IPS DF 19.7 (cell line): Measurements from ENCODE around the gene RUFY2.
"Not testable (repeated sequence)": the region's sequence is repeated elsewhere in the genome, so short reads cannot be mapped to it uniquely, and the experiment has no call there.

Experiments
- DNase-seq: peaks from one replicate; pipeline ENCODE4 v3.0.0-alpha.2; 2013; ENCODE audit warnings: low read depth, low spot score

The RUFY2 gene

DNA sequence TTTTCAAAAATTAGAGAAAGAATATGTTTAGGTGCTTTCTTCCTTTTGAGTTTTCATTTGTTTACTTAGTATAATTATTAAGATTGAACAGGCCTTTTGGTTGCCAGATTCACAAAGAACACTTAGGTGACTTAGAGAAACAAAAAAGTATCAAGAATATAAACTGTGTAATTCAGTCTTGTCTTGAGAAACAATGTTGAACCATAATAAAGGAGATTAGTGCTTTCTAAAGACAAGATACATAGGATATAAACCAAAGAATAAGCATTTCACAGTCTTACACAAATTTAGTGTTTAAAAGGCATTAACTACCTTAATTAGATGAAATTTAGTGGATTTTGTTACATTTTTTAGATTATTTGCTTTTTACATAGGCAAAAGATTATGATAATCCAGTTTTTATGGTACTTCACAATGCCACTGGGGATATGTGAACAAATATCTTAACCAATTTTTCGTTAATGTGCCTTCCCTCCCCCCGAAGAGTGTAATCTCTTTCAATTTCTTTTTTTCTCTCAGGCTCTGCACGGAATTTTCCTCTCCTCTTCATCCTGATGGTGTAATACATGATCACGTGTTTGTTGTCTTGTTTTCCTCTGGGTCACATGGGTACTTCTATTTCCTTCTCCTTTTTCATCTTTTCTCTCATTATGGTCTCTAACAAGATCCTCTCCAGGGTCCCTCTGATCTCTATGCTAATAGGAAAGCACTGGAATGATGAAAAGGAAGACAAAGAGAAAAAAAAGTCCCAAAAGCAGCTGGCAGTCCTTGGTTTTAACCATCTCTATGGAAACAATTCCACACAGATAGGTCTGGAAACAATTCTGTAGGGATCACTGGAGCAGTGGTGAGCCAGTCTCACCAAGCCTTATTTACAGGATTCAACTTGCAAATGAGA, 78.9 kb downstream of the RUFY2 start:
- DNase-seq, result peak; percentile 9

DNA sequence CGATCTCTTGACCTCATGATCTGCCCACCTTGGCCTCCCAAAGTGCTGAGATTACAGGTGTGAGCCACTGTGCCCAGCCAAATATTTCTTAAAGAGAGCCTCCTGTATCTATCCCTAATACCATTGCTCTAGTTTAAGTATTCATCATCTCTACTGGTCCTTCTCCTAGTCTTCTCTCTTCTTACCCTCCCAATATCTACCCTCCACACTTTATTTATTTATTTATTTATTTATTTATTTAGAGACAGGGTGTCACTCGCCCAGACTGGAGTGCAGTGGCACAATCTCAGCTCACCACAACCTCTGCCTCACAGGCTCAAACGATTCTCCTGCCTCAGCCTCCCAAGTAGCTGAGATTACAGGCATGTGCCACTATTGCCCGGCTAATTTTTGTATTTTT, 82.7 kb downstream of the RUFY2 start:
- DNase-seq, result not testable (repeated sequence)

DNA sequence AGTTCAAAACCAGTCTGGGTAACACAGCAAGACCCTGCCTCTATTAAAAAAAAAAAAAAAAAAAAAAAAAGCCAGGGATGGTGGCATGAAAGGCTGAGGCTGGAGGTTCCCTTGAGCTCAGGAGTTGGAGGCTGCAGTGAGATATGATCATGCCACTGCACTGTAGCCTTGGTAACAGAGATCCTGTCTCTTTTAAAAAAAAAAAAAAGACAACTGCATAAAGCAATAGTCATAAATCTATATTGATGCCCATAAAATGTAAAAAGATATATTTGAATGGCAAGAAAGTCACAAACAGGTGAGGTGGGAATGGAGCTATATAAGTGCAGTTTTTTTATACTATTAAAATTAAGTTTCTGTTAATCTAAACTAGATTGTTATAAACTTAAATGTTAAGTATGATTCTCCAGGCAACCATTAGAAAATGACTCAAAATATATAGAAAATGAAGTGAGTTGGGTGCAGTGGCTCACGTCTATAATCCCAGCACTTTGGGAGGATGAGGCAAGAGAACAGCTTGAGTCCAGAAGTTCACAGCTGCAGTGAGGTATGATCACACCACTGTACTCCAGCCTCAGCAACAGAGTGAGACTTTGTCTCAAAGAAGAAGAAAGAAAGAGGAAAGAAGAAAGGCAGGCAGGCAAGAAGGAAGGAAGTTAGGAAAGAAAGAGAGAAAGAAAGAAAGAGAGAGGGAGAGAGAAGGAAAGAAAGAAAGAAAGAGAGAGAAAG, 88.6 kb downstream of the RUFY2 start:
- DNase-seq, result no peak

DNA sequence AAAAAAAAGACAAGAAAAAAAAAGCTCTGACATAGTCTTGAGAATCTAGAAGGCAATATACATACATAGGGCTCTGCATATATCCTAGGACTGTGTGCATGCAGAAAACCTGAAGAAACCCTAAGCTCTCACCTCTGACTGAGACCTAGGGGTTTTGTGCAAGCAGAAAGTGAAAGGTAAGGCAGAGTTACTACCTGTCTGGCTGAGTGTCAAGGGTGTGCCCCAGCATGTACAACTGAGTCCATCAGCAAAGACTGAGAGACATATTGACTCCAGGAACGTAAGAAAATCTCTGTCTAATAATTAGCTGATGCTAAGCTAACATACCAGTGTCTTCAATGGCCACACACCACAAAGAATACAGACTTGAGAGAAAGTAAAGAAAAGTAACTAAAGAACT, 91.5 kb downstream of the RUFY2 start:
- no peak for DNase-seq

DNA sequence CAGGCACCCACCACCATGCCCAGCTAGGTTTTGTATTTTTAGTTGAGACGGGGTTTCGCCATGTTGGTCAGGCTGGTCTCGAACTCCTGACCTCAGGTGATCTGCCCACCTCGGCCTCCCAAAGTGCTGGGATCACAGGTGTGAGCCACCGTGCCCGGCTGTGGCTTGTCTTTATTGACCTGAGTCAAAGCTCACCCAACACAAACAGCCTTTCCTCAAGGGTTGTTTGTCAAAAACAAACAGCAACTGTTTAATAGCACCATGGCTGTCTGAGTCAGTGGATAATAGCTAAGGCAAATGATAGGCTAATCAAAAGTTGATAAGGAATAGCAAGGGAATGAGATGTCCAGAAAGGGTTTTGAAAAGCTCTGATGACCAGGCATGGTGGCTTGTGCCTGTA, 92.1 kb downstream of the RUFY2 start:
- not testable (repeated sequence) for DNase-seq

DNA sequence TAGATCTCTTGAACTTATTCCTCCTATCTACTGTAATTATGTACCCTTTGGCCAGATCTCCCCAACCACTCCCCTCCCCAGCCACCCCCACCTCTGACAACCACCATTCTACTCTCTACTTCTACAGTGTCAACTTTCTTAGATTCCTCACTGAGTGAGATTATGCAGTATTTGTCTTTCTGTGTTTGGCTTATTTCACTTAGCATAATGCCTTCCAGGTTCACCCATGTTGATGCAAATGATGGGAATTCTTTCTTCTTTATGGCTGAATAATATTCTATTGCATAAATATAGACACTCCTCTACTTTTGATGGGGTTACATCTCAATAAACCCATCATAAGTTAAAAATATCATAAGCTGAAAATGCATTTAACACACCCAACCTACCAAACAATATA, 96.5 kb downstream of the RUFY2 start:
- DNase-seq, result no peak

DNA sequence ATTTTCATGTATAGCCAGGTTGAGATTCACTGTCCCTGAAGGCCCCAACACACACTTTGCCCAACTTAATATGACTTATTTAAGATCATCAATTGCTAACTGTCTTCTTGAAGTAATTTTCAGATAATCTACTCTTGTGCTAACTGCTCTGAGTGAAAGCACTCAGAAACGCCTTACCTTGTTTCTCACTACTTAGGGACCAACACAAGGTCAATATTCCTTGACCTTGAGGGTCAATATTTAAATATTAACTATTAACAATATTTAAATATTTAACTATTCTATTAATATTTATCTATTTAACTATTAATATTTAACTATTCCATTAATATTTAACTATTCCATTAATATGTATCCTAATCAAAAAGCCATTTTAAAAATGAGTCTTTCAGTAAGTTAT, 101.2 kb downstream of the RUFY2 start:
- DNase-seq, result no peak

DNA sequence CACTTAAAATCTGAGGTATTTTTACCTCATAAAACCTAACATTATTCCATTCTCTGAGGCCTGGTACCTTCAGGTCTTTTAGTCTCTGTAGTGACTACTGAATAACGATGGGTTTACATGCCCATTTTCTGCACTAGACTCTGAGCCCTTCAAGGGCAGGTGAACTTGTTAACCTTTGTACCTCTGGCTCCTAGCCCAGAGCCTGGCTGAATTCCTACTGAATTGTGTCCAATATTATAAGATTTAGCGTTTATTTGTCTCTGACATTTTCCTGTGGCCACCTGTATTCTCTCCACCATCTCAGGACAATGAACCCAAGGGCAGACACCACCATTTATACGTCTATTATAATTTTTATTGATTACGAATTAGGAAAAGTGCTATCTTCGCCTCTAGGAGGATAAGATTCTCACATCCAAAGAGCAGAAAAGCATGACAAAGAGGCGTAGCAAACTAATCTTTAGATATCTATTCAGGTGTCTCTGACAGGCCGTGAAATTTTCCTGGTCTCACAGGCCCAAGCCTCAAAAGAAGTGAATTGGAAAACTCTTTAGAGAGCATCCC, 103.1 kb downstream of the RUFY2 start:
- no peak for DNase-seq

DNA sequence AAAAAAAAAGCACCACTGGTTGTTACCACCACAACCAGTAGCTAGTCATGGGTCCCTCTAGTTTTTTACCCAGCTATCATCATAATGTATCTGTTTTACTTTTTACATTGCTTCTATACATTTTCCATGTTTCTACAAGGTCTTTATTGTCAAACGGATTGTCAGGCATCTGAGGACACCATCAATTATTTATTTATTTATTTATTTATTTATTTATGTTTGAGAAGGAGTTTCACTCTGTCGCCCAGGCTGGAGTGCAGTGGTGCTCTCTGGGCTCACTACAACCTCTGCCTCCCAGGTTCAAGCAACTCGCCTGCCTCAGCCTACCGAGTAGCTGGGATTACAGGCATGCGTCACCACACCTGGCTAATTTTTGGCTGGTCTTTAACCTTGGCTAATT, 104.2 kb downstream of the RUFY2 start:
- no peak for DNase-seq

DNA sequence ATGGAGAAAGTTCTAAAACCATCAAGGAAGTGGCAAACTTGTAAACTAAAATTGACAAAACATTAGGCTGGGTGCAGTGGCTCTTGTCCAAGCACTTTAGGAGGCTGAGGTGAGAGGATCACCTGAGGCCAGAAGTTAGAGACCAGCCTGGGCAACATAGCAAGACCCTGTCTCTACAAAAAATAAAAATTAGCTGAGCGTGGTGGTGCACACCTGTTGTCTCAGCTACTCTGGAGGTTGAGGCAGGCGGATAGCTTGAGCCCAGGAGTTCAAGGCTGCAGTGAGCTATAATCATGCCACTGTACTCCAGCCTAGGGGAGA, 104.6 kb downstream of the RUFY2 start:
- no peak for DNase-seq

DNA sequence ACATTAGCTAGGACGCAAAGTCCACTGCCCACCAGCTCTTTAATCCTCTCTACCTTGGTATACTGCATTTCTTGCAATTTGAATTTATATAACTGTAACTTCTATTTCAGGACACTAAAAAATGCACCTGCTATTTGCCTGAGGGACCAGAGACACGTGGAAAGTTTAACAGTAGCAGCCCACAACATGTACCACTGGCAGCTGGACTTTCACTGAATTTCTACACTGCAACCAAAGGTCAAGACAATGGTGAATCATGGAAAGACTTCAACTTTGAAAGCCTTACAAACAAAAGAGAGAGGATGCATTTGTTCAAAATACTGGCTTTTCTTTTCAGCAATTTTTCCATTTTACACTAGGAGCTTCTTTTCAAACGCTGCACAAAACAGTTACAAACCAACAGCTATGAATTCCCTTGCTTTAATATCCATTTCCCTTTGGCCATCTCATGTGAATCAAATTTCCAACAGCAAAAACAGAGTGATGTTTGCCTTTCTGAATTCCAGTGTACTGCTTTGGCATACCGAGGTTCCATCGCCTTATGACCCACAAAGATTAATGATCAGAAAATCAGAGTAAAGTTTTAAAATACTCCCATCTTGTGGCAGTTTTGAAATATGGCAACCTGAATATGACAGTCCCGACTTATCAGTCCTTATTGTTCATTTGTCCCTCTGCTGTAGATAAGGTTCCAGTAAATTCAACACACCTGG, 105.1 kb downstream of the RUFY2 start:
- DNase-seq, result no peak

DNA sequence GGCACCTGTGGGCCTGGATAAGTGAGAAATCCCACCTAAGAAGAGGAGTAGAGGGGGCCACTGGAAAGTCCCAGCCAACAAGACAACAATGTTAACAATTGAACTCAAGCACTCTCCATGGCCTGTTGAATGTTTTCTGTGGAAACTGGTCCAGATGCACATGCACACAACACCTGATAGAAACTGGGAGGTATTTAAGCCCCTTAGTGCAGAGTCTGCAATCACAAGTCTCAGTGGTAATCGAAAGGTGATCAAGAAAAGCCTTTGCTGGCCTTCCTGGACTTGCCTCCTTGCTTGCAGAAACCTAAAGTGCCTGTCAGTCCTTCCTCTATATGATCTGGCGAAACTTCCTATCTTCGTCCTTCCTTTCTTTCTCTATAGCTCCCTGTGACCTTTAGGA, 105.8 kb downstream of the RUFY2 start:
- DNase-seq, result no peak

DNA sequence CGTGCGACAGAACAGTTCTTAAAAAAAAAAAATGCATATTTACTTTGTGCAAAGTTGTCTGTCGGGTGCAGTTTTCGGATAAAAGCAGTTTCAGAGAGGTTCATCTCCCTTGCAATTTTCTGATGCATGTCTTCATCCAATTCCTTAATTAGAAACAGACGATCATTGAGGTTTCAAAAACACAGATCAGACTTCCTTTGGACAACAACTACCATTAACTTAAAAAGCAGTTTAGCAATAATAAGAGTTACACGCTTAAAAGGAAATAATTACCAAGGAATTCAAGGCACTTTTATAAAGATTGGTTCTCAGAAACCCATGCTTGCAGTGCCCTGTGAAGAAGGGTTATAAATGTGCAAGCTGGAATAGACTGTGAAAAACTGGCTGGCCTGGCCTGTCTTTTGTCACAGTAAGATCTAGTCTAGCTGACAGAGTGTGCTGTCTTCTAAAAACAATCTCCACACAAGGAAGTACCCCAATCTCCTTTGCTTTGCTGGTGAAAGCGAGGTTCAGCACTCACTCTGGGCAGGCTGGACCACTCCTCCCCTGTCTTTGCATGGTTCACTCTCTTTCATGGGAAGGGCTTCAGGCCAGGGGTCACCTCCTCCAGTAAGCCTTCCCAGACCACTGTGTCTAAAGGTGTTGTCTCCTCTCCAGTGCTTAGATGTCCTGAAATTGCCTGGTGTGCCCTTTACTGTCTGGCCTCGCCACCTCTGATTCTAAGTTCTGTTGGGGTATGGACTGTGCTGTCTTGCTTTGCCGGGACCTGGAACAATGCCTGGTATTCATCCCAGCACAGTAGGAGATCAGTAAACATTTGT, 110.0 kb downstream of the RUFY2 start:
- DNase-seq, result no peak
